DOHH2 (cell line): ENCODE results near the gene FCRL4.
A peak's percentile ranks its signal among the peaks of the same experiment; 100 is the strongest.

Source experiments
- H3F3A ChIP-seq: fragments of 200-600 bp; sonication (generic), shearing (Covaris generic); 2 replicates; pipeline ENCODE4 v1.6.0; 2016; ENCODE audit warnings: antibody characterized with exemption, mild to moderate bottlenecking; ENCODE audit not compliant: control insufficient read depth, insufficient read depth
- H3K27ac ChIP-seq: fragments of 200-600 bp; sonication (generic); 2 replicates; pipeline ENCODE4 v1.5.1; 2014; ENCODE audit warnings: low read depth, mild to moderate bottlenecking, low read length, moderate library complexity
- H3K27me3 ChIP-seq: fragments of 200-600 bp; sonication (generic); 2 replicates; pipeline ENCODE4 v1.6.1; 2014; ENCODE audit warnings: mild to moderate bottlenecking, low read length, mixed read lengths; ENCODE audit not compliant: control insufficient read depth
- H3K36me3 ChIP-seq: fragments of 200-600 bp; sonication (generic); 2 replicates; pipeline ENCODE4 v1.6.1; 2014; ENCODE audit warnings: mild to moderate bottlenecking, low read length, moderate library complexity, mixed read lengths; ENCODE audit not compliant: control insufficient read depth
- H3K4me1 ChIP-seq: fragments of 200-600 bp; sonication (generic); 2 replicates; pipeline ENCODE4 v1.6.1; 2014; ENCODE audit warnings: mild to moderate bottlenecking, low read length, mixed read lengths; ENCODE audit not compliant: control insufficient read depth
- H3K4me2 ChIP-seq: fragments of 200-600 bp; sonication (generic); 2 replicates; pipeline ENCODE4 v1.6.0; 2014; ENCODE audit warnings: mild to moderate bottlenecking, low read length, moderate library complexity
- H3K4me3 ChIP-seq: fragments of 200-600 bp; sonication (generic); 2 replicates; pipeline ENCODE4 v1.5.1; 2014; ENCODE audit warnings: mild to moderate bottlenecking, low read length, mixed read lengths
- H3K79me2 ChIP-seq: fragments of 200-600 bp; sonication (generic); 2 replicates; pipeline ENCODE4 v1.6.1; 2014; ENCODE audit warnings: mild to moderate bottlenecking, low read length, mixed read lengths; ENCODE audit not compliant: control insufficient read depth
- H3K9me2 ChIP-seq: fragments of 200-600 bp; sonication (generic); replicated peaks from 2 replicates; pipeline ENCODE4 v1.6.1; 2014; ENCODE audit warnings: mild to moderate bottlenecking, low read length, mixed read lengths; ENCODE audit not compliant: control insufficient read depth
- H3K9me3 ChIP-seq: fragments of 200-600 bp; sonication (generic); 2 replicates; pipeline ENCODE4 v1.6.1; 2014; ENCODE audit warnings: antibody characterized with exemption, low read length, mixed read lengths; ENCODE audit not compliant: control insufficient read depth, insufficient read depth
- H4K20me1 ChIP-seq: fragments of 200-600 bp; sonication (generic); 2 replicates; pipeline ENCODE4 v1.6.0; 2014; ENCODE audit warnings: low read depth, mild to moderate bottlenecking, antibody characterized with exemption, low read length, moderate library complexity; ENCODE audit not compliant: control insufficient read depth, insufficient read depth
- EZH2phosphoT487 ChIP-seq: fragments of 200-600 bp; sonication (generic); IDR thresholded peaks from 2 replicates; pipeline ENCODE4 v1.6.1; 2017; ENCODE audit warnings: borderline replicate concordance, mild to moderate bottlenecking, antibody characterized with exemption, low read length, moderate library complexity, mixed read lengths
- TF ChIP-seq, protein P1 (sequence below): fragments of 200-600 bp; sonication (generic); IDR thresholded peaks from one replicate; pipeline ENCODE4 v1.5.1; 2014; ENCODE audit warnings: antibody characterized with exemption, mild to moderate bottlenecking, low read depth, low read length; ENCODE audit not compliant: poor library complexity, severe bottlenecking

The FCRL4 gene

DNA sequence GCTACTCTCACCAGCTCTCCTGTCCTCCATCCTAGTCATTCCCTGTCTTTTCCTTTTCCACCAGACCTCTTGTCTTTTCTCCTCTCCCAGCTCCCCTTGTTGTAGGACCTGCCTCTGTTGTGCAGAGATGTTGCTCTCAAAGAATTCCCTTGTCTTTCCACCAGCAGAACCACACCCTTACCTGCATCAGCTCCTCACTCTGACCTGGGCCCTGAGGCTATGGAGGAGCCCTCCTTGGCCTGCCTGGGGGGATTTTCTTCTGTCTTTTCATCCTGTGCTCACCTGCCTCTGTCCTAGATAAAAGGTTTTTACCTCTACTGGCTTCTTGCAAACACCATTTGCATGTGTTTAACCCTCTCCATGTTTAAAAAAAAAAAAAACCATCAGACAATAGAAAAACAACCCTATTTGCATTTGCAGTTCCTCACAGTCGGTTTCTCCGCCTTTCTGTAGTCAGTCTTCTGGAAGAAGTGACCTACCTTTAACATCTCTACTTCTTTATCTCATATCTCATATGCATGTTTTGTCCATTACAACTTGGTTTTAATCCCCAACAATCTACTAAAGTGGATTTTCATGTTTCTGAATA is 57.6 kb downstream of the FCRL4 start:
- H3K27ac ChIP-seq, result no peak overlapping the region
- H4K20me1 ChIP-seq, result no peaks in the 10 kb centered on the region
- H3F3A ChIP-seq, result no peaks in the 10 kb centered on the region
- no peaks in the 10 kb centered on the region for H3K79me2 ChIP-seq
- H3K4me3 ChIP-seq, result peak overlapping the region; percentile 27
- H3K4me2 ChIP-seq, result peak overlapping the region; percentile 55
- no peaks in the 10 kb centered on the region for H3K36me3 ChIP-seq
- TF ChIP-seq, protein P1, sequence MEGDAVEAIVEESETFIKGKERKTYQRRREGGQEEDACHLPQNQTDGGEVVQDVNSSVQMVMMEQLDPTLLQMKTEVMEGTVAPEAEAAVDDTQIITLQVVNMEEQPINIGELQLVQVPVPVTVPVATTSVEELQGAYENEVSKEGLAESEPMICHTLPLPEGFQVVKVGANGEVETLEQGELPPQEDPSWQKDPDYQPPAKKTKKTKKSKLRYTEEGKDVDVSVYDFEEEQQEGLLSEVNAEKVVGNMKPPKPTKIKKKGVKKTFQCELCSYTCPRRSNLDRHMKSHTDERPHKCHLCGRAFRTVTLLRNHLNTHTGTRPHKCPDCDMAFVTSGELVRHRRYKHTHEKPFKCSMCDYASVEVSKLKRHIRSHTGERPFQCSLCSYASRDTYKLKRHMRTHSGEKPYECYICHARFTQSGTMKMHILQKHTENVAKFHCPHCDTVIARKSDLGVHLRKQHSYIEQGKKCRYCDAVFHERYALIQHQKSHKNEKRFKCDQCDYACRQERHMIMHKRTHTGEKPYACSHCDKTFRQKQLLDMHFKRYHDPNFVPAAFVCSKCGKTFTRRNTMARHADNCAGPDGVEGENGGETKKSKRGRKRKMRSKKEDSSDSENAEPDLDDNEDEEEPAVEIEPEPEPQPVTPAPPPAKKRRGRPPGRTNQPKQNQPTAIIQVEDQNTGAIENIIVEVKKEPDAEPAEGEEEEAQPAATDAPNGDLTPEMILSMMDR, result no peak
- no peak for TF ChIP-seq EZH2phosphoT487
- H3K9me2 ChIP-seq, result no peaks in the 10 kb centered on the region
- no peaks in the 10 kb centered on the region for H3K9me3 ChIP-seq
- H3K27me3 ChIP-seq, result no peaks in the 10 kb centered on the region
- peaks cover 27% of the 10 kb centered on the region for H3K4me1 ChIP-seq

DNA sequence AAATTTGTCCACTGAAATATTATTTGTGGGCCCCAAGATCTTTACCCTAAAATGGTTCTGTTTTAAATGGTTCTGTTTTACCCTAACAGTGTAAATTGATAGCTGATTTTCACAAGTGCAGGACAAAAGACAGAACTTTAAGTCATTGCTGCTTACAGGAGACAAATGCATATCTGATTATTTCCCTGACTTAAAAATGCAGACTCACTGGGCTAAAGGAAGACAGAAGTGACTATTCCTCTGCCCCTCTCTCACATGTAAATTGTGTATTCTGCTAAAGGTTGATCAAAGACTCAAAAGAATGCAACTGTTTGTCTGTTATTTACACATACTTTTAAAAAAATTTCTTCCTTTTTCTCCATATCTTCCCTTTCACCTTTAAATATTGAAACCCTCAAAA is 58.3 kb downstream of the FCRL4 start:
- no peak for TF ChIP-seq EZH2phosphoT487
- TF ChIP-seq, protein P1, result no peak
- no peaks in the 10 kb centered on the region for H3K9me2 ChIP-seq
- H4K20me1 ChIP-seq, result no peaks in the 10 kb centered on the region
- no peaks in the 10 kb centered on the region for H3K36me3 ChIP-seq
- H3K9me3 ChIP-seq, result no peaks in the 10 kb centered on the region
- H3K4me2 ChIP-seq, result peak overlapping the region; percentile 55
- peaks cover 27% of the 10 kb centered on the region for H3K4me1 ChIP-seq
- H3K27ac ChIP-seq, result no peak overlapping the region
- H3F3A ChIP-seq, result no peaks in the 10 kb centered on the region
- 0 out of 2 replicates have a peak overlapping the region, but pooled peaks have one; percentile 27 for H3K4me3 ChIP-seq
- no peaks in the 10 kb centered on the region for H3K79me2 ChIP-seq
- H3K27me3 ChIP-seq, result no peaks in the 10 kb centered on the region

DNA sequence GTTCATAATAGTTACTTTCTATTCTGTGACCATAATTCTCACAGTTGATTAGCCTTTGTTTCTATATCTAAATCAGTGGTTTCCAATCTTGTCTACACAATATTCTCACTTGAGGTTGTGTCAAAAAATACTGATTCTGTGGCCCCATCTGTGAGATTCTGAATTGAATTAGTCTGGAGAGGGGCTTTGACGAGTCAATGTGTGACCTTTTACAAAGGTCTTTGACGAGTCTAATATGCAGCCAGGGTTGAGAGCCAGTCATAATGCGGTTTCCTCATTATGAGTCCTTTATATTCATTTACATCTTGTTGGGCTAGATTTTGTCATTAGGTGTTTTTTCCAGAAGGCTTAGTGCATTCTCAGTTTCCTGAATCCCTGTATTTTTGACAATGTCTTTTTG is 65.3 kb downstream of the FCRL4 start:
- no peak overlapping the region for H3K27ac ChIP-seq
- H3K4me2 ChIP-seq, result no peak overlapping the region
- no peaks in the 10 kb centered on the region for H3K36me3 ChIP-seq
- H3F3A ChIP-seq, result no peaks in the 10 kb centered on the region
- TF ChIP-seq, protein P1, result no peak
- no peak for TF ChIP-seq EZH2phosphoT487
- H3K79me2 ChIP-seq, result no peaks in the 10 kb centered on the region
- no peaks in the 10 kb centered on the region for H3K9me2 ChIP-seq
- no peak overlapping the region for H3K4me3 ChIP-seq
- H3K4me1 ChIP-seq, result no peaks in the 10 kb centered on the region
- no peaks in the 10 kb centered on the region for H3K27me3 ChIP-seq
- no peaks in the 10 kb centered on the region for H3K9me3 ChIP-seq
- H4K20me1 ChIP-seq, result no peaks in the 10 kb centered on the region
